ENCODE data around the gene TMED5.

DNA sequence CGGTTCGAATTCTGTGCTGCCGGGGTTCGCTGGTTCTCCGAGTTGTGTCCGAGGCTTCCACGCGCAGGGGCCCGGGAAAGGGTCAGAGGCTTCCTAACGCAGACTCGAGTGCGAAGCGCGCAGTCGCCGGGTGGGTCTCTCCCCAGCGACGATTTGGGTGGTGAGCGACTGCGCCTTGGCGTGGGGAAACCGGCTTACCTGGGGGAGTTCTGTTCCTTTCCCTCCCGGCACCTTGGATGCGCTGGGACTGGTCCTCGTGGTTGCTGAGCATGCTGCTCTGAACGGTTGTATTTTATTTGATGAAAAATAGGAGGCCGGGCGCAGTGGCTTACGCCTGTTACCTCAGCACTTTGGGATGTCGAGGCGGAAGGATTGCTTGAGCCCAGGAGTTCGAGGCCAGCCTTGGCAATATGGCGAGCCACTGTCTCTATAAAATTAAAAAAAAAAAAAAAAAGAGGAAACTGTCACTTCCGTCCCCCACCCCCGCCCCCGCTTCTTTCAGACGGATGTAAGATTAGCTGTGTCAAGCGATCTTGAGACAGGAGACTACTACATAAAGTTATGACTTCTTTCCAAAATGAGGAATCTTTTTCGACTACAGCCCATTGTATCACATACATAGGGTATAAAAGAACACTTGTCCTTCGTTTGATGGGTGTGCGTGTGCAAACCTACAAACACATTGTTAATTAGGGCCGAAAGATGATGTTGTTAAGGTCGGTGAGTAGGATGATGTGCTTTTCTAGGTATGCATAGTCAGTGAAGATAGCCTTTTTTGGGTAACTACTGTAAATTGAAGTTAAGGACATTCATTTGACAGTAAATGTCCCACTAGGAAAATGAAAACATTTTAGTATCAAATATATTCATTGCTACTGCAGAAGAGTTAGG is 755 bp upstream of the TMED5 start, which contains the start of gene CCDC18:
- TF ChIP-seq POLR2A (IDR thresholded peaks at IDR 0.05; ENCODE audit: low read depth, low read length) (no peak), POLR2AphosphoS5 (IDR thresholded peaks at IDR 0.05; ENCODE audit: low read depth, low read length) (no peak; the same call in 1 of the 2 replicates), TAF1 (IDR thresholded peaks at IDR 0.05; ENCODE audit: low read depth, low read length) (no peak), SPI1 (IDR thresholded peaks at IDR 0.05; ENCODE audit: low read depth, low read length) (peak; percentile 39; the same call in 1 of the 2 replicates), PAX5 (IDR thresholded peaks at IDR 0.05; ENCODE audit: insufficient read depth, low read length, severe bottlenecking) (no peak), POU2F2 (IDR thresholded peaks at IDR 0.05; ENCODE audit: low read depth, low read length) (no peak)

Data from GM12891 (cell line).